Central memory CD8-positive, alpha-beta T cell (primary cell): ENCODE data around the gene TRIM33.
A peak's percentile ranks its signal among the peaks of the same experiment; 100 is the strongest.

Experiments
- ATAC-seq: fragments of 150-1000 bp; cut with Tn5 transposase; replicated peaks from 2 replicates; pipeline ENCODE4 v1.10.0; 2022; ENCODE audit warnings: mild to moderate bottlenecking, moderate FRiP score, moderate number of reproducible peaks; ENCODE audit not compliant: poor library complexity, severe bottlenecking; ENCODE audit errors: extremely low read depth
- DNase-seq, 2 donors: peaks; one replicate each; pipeline ENCODE4 v3.0.0; 2021; ENCODE audit warnings: low spot score in 2 of 2
- H3K27ac Mint-ChIP-seq: one replicate; pipeline ENCODE4 v1.8.0; 2022; ENCODE audit warnings: low read depth, mild to moderate bottlenecking, moderate library complexity, mixed read lengths
- H3K27me3 Mint-ChIP-seq: one replicate; pipeline ENCODE4 v1.8.0; 2022; ENCODE audit warnings: mixed read lengths
- H3K36me3 Mint-ChIP-seq: one replicate; pipeline ENCODE4 v1.8.0; 2022; ENCODE audit warnings: mild to moderate bottlenecking, moderate library complexity, mixed read lengths; ENCODE audit not compliant: insufficient read depth
- H3K4me1 Mint-ChIP-seq: one replicate; pipeline ENCODE4 v1.8.0; 2022; ENCODE audit warnings: mixed read lengths
- H3K4me3 Mint-ChIP-seq: one replicate; pipeline ENCODE4 v1.8.0; 2022; ENCODE audit warnings: mild to moderate bottlenecking, moderate library complexity, mixed read lengths
- H3K9me3 Mint-ChIP-seq: one replicate; pipeline ENCODE4 v1.8.0; 2022; ENCODE audit warnings: mixed read lengths

TRIM33 gene

GRCh38 chr1:114511032-114511785 is at the start of gene TRIM33:
Gene TRIM33 (minus strand): TSS chr1:114511203. CDS start chr1:114511076, 127 bp downstream.
- H3K4me1 Mint-ChIP-seq = peaks cover 46% of the 10 kb centered on the region
- no peaks in the 10 kb centered on the region for H3K27me3 Mint-ChIP-seq
- H3K36me3 Mint-ChIP-seq = peaks cover 23% of the 10 kb centered on the region
- H3K27ac Mint-ChIP-seq = peak within 1 kb of the TSS; percentile 99
- DNase-seq (peak; percentile 85 to 90), ATAC-seq (peak; percentile 77)
- H3K4me3 Mint-ChIP-seq = peak within 1 kb of the TSS; percentile 83
- H3K9me3 Mint-ChIP-seq = no peaks in the 10 kb centered on the region

- H3K27ac Mint-ChIP-seq = no peak overlapping the region
- no peaks in the 10 kb centered on the region for H3K27me3 Mint-ChIP-seq
- no peak for DNase-seq
Measured at GRCh38 chr1:114559356-114559755, 48.4 kb upstream of the TRIM33 start.

DNA sequence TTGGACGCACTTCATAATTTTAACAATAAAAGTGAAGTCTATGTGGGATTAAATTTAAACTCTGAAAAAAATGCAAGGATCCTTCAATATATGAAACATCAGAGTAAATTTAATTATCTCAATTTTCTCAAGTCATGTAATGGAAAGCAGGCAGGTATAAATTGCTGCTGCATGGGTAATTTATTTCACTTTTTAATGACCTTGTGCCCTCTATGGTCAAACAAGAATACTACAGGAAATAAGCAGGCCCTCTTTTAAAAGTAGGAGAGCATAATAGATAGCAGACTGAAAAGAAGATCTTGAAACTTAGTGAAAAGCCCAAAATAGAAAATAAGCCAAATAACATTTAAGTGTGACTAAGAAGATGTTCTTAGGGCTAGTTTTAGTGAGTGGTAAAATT is 47.5 kb upstream of the TRIM33 start:
- ATAC-seq (no peak), DNase-seq (no peak)
- H3K4me3 Mint-ChIP-seq = no peak overlapping the region
- no peak overlapping the region for H3K27ac Mint-ChIP-seq
- no peaks in the 10 kb centered on the region for H3K36me3 Mint-ChIP-seq
- no peaks in the 10 kb centered on the region for H3K9me3 Mint-ChIP-seq
- H3K4me1 Mint-ChIP-seq = no peaks in the 10 kb centered on the region
- H3K27me3 Mint-ChIP-seq = no peaks in the 10 kb centered on the region

More at GRCh38 chr1:114559356-114559755, 48.4 kb upstream of the TRIM33 start:
- no peaks in the 10 kb centered on the region for H3K36me3 Mint-ChIP-seq
- no peak for ATAC-seq
- no peaks in the 10 kb centered on the region for H3K9me3 Mint-ChIP-seq
- no peak overlapping the region for H3K4me3 Mint-ChIP-seq
- H3K4me1 Mint-ChIP-seq = no peaks in the 10 kb centered on the region

DNA sequence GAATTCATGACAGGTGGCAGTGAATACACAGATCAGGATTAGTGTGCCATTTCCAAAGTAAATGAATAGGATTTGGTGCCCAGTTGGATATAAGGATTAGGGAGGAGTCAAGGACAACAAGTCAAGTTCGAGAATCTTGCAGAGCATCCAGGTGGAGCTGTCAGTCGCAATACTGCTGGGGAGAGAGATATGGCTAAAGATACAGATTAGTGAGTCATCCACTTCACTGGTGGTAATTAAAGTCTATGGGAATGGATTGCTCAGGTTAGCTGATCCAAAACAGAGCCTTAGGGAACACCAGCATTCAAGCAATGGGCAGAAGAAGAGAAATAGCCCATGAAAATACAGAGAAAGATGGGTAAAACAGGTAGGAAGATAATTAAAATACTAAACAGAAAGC is 43.6 kb upstream of the TRIM33 start:
- ATAC-seq (no peak), DNase-seq (no peak)
- Mint-ChIP-seq H3K27me3 (no peaks in the 10 kb centered on the region), H3K36me3 (no peaks in the 10 kb centered on the region), H3K4me3 (no peak overlapping the region), H3K4me1 (no peaks in the 10 kb centered on the region), H3K9me3 (no peaks in the 10 kb centered on the region), H3K27ac (no peak overlapping the region)

- no peak overlapping the region for H3K27ac Mint-ChIP-seq
- H3K36me3 Mint-ChIP-seq = no peaks in the 10 kb centered on the region
- H3K9me3 Mint-ChIP-seq = no peaks in the 10 kb centered on the region
- no peak for ATAC-seq
- DNase-seq = no peak
- no peak overlapping the region for H3K4me3 Mint-ChIP-seq
- no peaks in the 10 kb centered on the region for H3K27me3 Mint-ChIP-seq
- H3K4me1 Mint-ChIP-seq = no peaks in the 10 kb centered on the region
Measured at GRCh38 chr1:114552106-114552639, 41.2 kb upstream of the TRIM33 start.

DNA sequence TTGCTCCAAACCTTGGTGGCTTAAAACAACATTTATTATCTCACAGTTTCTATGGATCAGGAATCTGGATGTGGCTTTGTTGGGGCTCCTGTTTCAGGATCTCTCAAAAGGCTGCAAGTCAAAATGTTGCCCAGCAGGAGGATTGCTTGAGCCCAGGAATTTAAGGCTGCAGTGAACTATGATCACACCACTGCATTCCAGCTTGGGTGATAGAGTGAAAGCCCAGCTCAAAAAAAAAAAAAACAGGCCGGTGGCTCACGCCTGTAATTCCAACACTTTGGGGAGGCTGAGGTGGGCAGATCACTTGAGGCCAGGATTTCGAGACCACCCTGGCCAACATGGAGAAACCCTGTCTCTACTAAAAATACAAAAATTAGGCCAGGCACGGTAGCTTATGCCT is 40.4 kb upstream of the TRIM33 start:
- Mint-ChIP-seq H3K4me3 (no peak overlapping the region), H3K4me1 (no peaks in the 10 kb centered on the region), H3K27me3 (no peaks in the 10 kb centered on the region), H3K9me3 (no peaks in the 10 kb centered on the region), H3K27ac (no peak overlapping the region), H3K36me3 (no peaks in the 10 kb centered on the region)
- no peak for ATAC-seq
- no peak for DNase-seq

DNA sequence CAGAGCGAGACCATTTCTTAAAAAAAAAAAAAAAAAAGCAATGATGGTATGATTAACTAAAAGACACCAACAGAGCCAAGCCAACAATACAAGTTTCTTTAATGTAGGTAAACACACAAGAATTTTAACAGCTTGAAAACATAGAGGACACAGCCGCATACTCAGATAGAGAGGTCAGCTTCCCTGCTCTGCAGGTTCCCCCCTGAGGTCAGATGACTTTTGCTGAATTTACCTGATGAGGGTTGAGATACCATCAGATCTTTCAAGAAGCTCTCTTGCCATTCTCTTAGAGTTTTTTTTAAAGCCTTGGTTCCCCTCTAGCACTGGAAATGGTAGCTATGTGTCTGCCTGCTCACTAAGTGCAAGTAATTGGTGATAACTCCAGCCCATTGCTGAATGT is 39.3 kb upstream of the TRIM33 start:
- H3K4me1 Mint-ChIP-seq = no peaks in the 10 kb centered on the region
- ATAC-seq (no peak), DNase-seq (no peak)
- H3K27me3 Mint-ChIP-seq = no peaks in the 10 kb centered on the region
- no peaks in the 10 kb centered on the region for H3K9me3 Mint-ChIP-seq
- H3K4me3 Mint-ChIP-seq = no peak overlapping the region
- H3K36me3 Mint-ChIP-seq = no peaks in the 10 kb centered on the region
- H3K27ac Mint-ChIP-seq = no peak overlapping the region

DNA sequence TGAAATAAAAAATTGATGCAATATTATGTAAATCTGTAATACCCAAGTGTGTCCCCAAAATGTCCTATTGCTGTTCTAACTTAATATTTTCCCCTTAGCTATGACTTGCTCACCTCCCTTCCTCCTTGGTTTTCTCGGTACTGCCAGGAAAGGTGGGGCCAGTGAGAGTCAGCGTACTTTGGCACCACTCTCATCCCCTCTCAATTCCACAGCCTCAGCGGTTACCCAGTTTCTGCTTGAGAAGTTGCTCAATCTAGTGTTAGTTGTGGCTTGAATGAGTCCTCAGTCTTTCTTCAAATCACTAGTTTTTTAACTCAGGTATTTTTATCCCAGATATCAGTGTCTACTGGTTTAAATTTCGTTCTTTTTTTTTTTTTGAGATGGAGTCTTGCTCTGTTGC is 38.1 kb upstream of the TRIM33 start:
- ATAC-seq (no peak), DNase-seq (no peak)
- Mint-ChIP-seq H3K9me3 (no peaks in the 10 kb centered on the region), H3K4me1 (no peaks in the 10 kb centered on the region), H3K4me3 (no peak overlapping the region), H3K27me3 (no peaks in the 10 kb centered on the region), H3K27ac (no peak overlapping the region), H3K36me3 (no peaks in the 10 kb centered on the region)

DNA sequence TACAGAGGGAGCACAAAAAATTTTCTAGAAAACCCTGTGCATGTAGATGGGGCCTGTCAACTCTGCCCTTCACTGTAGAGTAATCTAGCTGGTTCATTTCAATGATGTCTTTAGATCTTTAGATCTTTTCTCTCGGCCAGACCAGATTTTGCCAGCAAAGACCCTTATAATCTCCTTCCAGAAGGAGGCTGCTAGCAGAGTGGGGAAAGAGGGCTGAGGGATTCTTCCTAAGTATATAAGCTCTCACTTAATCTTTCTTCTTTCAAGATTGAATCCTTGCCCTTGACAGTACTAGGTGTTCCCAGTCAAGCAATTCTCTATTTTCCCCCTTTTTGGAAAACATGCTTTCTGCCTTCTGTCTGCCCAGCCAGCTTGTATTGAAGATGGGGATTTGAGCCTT is 36.1 kb upstream of the TRIM33 start:
- Mint-ChIP-seq H3K9me3 (no peaks in the 10 kb centered on the region), H3K27me3 (no peaks in the 10 kb centered on the region), H3K4me1 (no peaks in the 10 kb centered on the region), H3K27ac (no peak overlapping the region), H3K36me3 (no peaks in the 10 kb centered on the region), H3K4me3 (no peak overlapping the region)
- no peak for ATAC-seq
- DNase-seq = no peak

DNA sequence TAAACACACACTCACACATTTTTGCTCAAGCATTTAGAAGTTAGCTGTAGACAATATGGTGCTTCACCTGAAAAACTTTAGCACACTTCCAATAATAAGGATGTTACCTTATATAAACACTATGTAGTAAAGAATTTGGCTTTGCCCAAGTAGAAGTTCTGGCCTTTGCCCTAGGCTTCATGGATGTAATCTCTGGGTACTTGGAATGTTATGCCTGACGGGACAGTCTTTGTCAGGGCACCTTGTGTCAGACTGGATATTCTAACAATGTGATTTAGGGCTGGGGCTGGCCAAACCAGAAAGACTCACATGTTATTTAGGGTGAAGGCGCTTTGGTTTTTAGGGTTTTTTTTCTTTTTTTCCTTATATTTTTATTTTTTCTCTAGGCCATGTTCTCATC is 34.8 kb upstream of the TRIM33 start:
- no peak overlapping the region for H3K27ac Mint-ChIP-seq
- no peaks in the 10 kb centered on the region for H3K9me3 Mint-ChIP-seq
- H3K36me3 Mint-ChIP-seq = no peaks in the 10 kb centered on the region

GRCh38 chr1:114545315-114545714 is 34.3 kb upstream of the TRIM33 start:
- Mint-ChIP-seq H3K36me3 (no peaks in the 10 kb centered on the region), H3K27ac (no peak overlapping the region), H3K9me3 (no peaks in the 10 kb centered on the region), H3K4me3 (no peak overlapping the region), H3K27me3 (no peaks in the 10 kb centered on the region), H3K4me1 (no peaks in the 10 kb centered on the region)
- ATAC-seq (no peak), DNase-seq (no peak)

More for the DNA sequence above, 34.8 kb upstream of the TRIM33 start:
- Mint-ChIP-seq H3K27me3 (no peaks in the 10 kb centered on the region), H3K4me1 (no peaks in the 10 kb centered on the region), H3K4me3 (no peak overlapping the region)
- ATAC-seq = no peak
- DNase-seq = no peak

- H3K4me3 Mint-ChIP-seq = no peak overlapping the region
- H3K27ac Mint-ChIP-seq = no peak overlapping the region
- DNase-seq (no peak), ATAC-seq (no peak)
- no peaks in the 10 kb centered on the region for H3K27me3 Mint-ChIP-seq
- H3K9me3 Mint-ChIP-seq = no peaks in the 10 kb centered on the region
- H3K4me1 Mint-ChIP-seq = no peaks in the 10 kb centered on the region
- H3K36me3 Mint-ChIP-seq = no peaks in the 10 kb centered on the region
Measured at GRCh38 chr1:114540821-114541220, 29.8 kb upstream of the TRIM33 start.

- Mint-ChIP-seq H3K27ac (no peak overlapping the region), H3K9me3 (no peaks in the 10 kb centered on the region), H3K4me3 (no peak overlapping the region), H3K4me1 (no peaks in the 10 kb centered on the region), H3K36me3 (no peaks in the 10 kb centered on the region), H3K27me3 (no peaks in the 10 kb centered on the region)
- DNase-seq (no peak), ATAC-seq (no peak)
Measured at GRCh38 chr1:114540272-114540671, 29.3 kb upstream of the TRIM33 start.
